HG02870 (cell line): ENCODE measurements around the gene UXT.
A peak's percentile ranks its signal among the peaks of the same experiment; 100 is the strongest.

Source experiments
- ATAC-seq: cut with Tn5 transposase; IDR thresholded peaks from one replicate; pipeline ENCODE4 v1.9.1; 2021; ENCODE audit warnings: mild to moderate bottlenecking, moderate library complexity; ENCODE audit not compliant: unreplicated experiment

The UXT gene

GRCh38 chrX:47649781-47650163 lies 9.2 kb downstream of the UXT start:
- no peak for ATAC-seq

- ATAC-seq = no peak
These were observed 9.7 kb downstream of the UXT start for GRCh38 chrX:47649271-47649670.

GRCh38 chrX:47648376-47648775 lies 10.6 kb downstream of the UXT start:
- ATAC-seq = no peak

GRCh38 chrX:47646636-47647035 lies 12.3 kb downstream of the UXT start:
- ATAC-seq = no peak

GRCh38 chrX:47645530-47645929 lies 13.4 kb downstream of the UXT start:
- no peak for ATAC-seq

GRCh38 chrX:47644557-47645091 lies 14.4 kb downstream of the UXT start:
- no peak for ATAC-seq

- no peak for ATAC-seq
These were observed 15.1 kb downstream of the UXT start for GRCh38 chrX:47643926-47644325.

- no peak for ATAC-seq
These were observed 20.2 kb downstream of the UXT start for GRCh38 chrX:47638816-47639215.

- ATAC-seq = peak; percentile 75
These were observed 21.3 kb downstream of the UXT start for GRCh38 chrX:47637546-47638195.

GRCh38 chrX:47634871-47635575 lies 24.0 kb downstream of the UXT start:
- no peak for ATAC-seq

GRCh38 chrX:47633689-47634590 lies 25.0 kb downstream of the UXT start:
- no peak for ATAC-seq

GRCh38 chrX:47632666-47633065 lies 26.3 kb downstream of the UXT start:
- no peak for ATAC-seq

GRCh38 chrX:47631676-47632075 lies 27.3 kb downstream of the UXT start:
- no peak for ATAC-seq

- ATAC-seq = no peak
These were observed 29.4 kb downstream of the UXT start, which contains the start of gene CFP for GRCh38 chrX:47629419-47630200. TSS of gene CFP (minus strand) at chrX:47629930. CDS start at chrX:47629844, 86 bp downstream.

GRCh38 chrX:47628982-47629381 lies 30.0 kb downstream of the UXT start:
- no peak for ATAC-seq

GRCh38 chrX:47625365-47625764 lies 33.6 kb downstream of the UXT start:
- ATAC-seq = no peak

GRCh38 chrX:47623540-47624027 lies 35.4 kb downstream of the UXT start:
- ATAC-seq = no peak

- ATAC-seq = no peak
These were observed 37.1 kb downstream of the UXT start for GRCh38 chrX:47621851-47622250.

GRCh38 chrX:47620303-47620685 lies 38.7 kb downstream of the UXT start:
- no peak for ATAC-seq
